Fibroblast of lung (primary cell): Measurements from ENCODE around the gene GRIK2. TPM values are rescaled to one million over a fixed set of nuclear protein-coding genes. Genes with fewer than 3 reads are reported as not detected.

Experiments
- DNase-seq, 2 donors: peaks; one replicate each; pipeline versions ENCODE4 v3.0.0 to v3.0.0-alpha.2; 2010; ENCODE audit warnings: low read depth in 2 of 2
- H2AFZ ChIP-seq: 2 replicates; pipeline ENCODE4 v1.5.1; 2012; ENCODE audit warnings: low read length, control low read depth, inconsistent platforms
- H3K27ac ChIP-seq: 2 replicates; pipeline ENCODE4 v1.5.1; 2011; ENCODE audit warnings: low read length, control low read depth; ENCODE audit not compliant: insufficient read depth
- H3K27me3 ChIP-seq: 2 replicates; pipeline ENCODE4 v1.5.1; 2011; ENCODE audit warnings: mild to moderate bottlenecking, low read length; ENCODE audit not compliant: control insufficient read depth, insufficient read depth
- H3K36me3 ChIP-seq: 2 replicates; pipeline ENCODE4 v1.5.1; 2011; ENCODE audit warnings: low read length; ENCODE audit not compliant: control insufficient read depth, insufficient read depth
- H3K4me1 ChIP-seq: 2 replicates; pipeline ENCODE4 v1.5.1; 2011; ENCODE audit warnings: low read length; ENCODE audit not compliant: control insufficient read depth, insufficient read depth; ENCODE audit errors: extremely low read depth
- H3K4me2 ChIP-seq: 2 replicates; pipeline ENCODE4 v1.5.1; 2011; ENCODE audit warnings: low read length, control low read depth; ENCODE audit not compliant: insufficient read depth; ENCODE audit errors: extremely low read depth
- H3K4me3 ChIP-seq, 4 experiments: fragments of 200-600 bp in 1 of 4; sonication (generic) in 1 of 4; replicated peaks in 1 of 4; 2 replicates each; pipeline ENCODE4 v1.5.1; 2011 to 2016; ENCODE audit warnings: low read length in 4 of 4, low read depth in 3 of 4, mild to moderate bottlenecking in 3 of 4, control low read depth in 2 of 4, inconsistent platforms in 1 of 4, mixed read lengths in 1 of 4; ENCODE audit not compliant: insufficient read depth in 1 of 4; ENCODE audit errors: control extremely low read depth in 1 of 4
- H3K79me2 ChIP-seq: 2 replicates; pipeline ENCODE4 v1.5.1; 2012; ENCODE audit warnings: mild to moderate bottlenecking, low read length, inconsistent platforms; ENCODE audit not compliant: control insufficient read depth, insufficient read depth
- H3K9ac ChIP-seq: 2 replicates; pipeline ENCODE4 v1.5.1; 2011; ENCODE audit warnings: mild to moderate bottlenecking, low read length, control low read depth; ENCODE audit not compliant: insufficient read depth
- H3K9me3 ChIP-seq: 2 replicates; pipeline ENCODE4 v1.5.1; 2012; ENCODE audit warnings: low read depth, low read length; ENCODE audit not compliant: control insufficient read depth, insufficient read depth
- H4K20me1 ChIP-seq: 2 replicates; pipeline ENCODE4 v1.5.1; 2011; ENCODE audit warnings: low read length; ENCODE audit not compliant: control insufficient read depth, insufficient read depth; ENCODE audit errors: extremely low read depth
- CTCF ChIP-seq, 2 donors: IDR thresholded peaks in 1 of 2; conservative IDR thresholded peaks in 1 of 2; 1 replicate in 1 of 2; 2 replicates in 1 of 2; pipeline ENCODE4 v1.5.1; 2011 to 2012; ENCODE audit warnings: low read length in 2 of 2, control low read depth in 1 of 2, inconsistent platforms in 1 of 2, low read depth in 1 of 2, mild to moderate bottlenecking in 1 of 2
- EZH2 ChIP-seq: IDR thresholded peaks from 2 replicates; pipeline ENCODE4 v1.5.1; 2012; ENCODE audit warnings: low read length, control low read depth, mild to moderate bottlenecking; ENCODE audit errors: missing control alignments
- polyA plus RNA-seq, 2 donors: library from polyadenylated mRNA; depleted of rRNA in 1 of 2; stranded (reverse) in 1 of 2; unstranded in 1 of 2; fragments of >200 nt; gene quantifications; 2 replicates each; pipeline ENCODE4 v1.2.1, GENCODE V29; 2011 to 2012; ENCODE audit warnings: missing spikeins in 1 of 2
- total RNA-seq: library from RNA; depleted of rRNA; stranded (reverse); fragments of >200 nt; gene quantifications from 2 replicates; pipeline ENCODE4 v1.2.1, GENCODE V29; 2014

The GRIK2 gene
- total and polyA plus RNA-seq, 2 donors (not counting 1 experiment from before 2014, with no cell fraction given): 0.33 to 0.40 TPM

- Histone ChIP-seq H2AFZ (no peak overlapping the region), H3K9ac (no peak overlapping the region), H3K4me3 (no peak overlapping the region), H3K4me2 (no peak overlapping the region), H3K79me2 (no peaks in the 10 kb centered on the region), H3K4me1 (no peaks in the 10 kb centered on the region), H3K27ac (no peak overlapping the region), H4K20me1 (no peaks in the 10 kb centered on the region), H3K36me3 (no peaks in the 10 kb centered on the region), H3K9me3 (no peaks in the 10 kb centered on the region), H3K27me3 (no peaks in the 10 kb centered on the region)
- TF ChIP-seq EZH2 (no peak), CTCF (conservative IDR thresholded peaks at IDR 0.05 in 1 of 2, IDR thresholded peaks at IDR 0.05 in 1 of 2; ENCODE audit: low read depth in 1 of 2, low read length in 2 of 2) (no peak)
- DNase-seq: no peak
These were observed 383.4 kb downstream of the GRIK2 start for GRCh38 chr6:101776919-101777350.

GRCh38 chr6:101777646-101778045, 384.1 kb downstream of the GRIK2 start:
- H3K4me3 ChIP-seq: no peak overlapping the region
- H3K79me2 ChIP-seq: no peaks in the 10 kb centered on the region
- TF ChIP-seq CTCF (conservative IDR thresholded peaks at IDR 0.05 in 1 of 2, IDR thresholded peaks at IDR 0.05 in 1 of 2; ENCODE audit: low read depth in 1 of 2, low read length in 2 of 2) (no peak), EZH2 (no peak)
- H4K20me1 ChIP-seq: no peaks in the 10 kb centered on the region
- no peak overlapping the region for H3K4me2 ChIP-seq
- no peak for DNase-seq
- no peaks in the 10 kb centered on the region for H3K36me3 ChIP-seq
- no peak overlapping the region for H3K9ac ChIP-seq
- H3K27ac ChIP-seq: no peak overlapping the region
- H3K4me1 ChIP-seq: no peaks in the 10 kb centered on the region
- no peaks in the 10 kb centered on the region for H3K27me3 ChIP-seq
- H3K9me3 ChIP-seq: no peaks in the 10 kb centered on the region
- no peak overlapping the region for H2AFZ ChIP-seq

GRCh38 chr6:101779051-101779844, 385.7 kb downstream of the GRIK2 start:
- no peaks in the 10 kb centered on the region for H4K20me1 ChIP-seq

More at GRCh38 chr6:101779051-101779844, 385.7 kb downstream of the GRIK2 start:
- DNase-seq: peak in 1 of 2 donors; percentile 65
- Histone ChIP-seq H3K4me3 (no peak overlapping the region), H3K27me3 (no peaks in the 10 kb centered on the region), H3K36me3 (no peaks in the 10 kb centered on the region), H3K27ac (no peak overlapping the region), H3K4me2 (no peak overlapping the region), H3K4me1 (no peaks in the 10 kb centered on the region), H3K9me3 (no peaks in the 10 kb centered on the region), H3K79me2 (no peaks in the 10 kb centered on the region), H3K9ac (no peak overlapping the region), H2AFZ (no peak overlapping the region)
- TF ChIP-seq EZH2: no peak
- no peak for TF ChIP-seq CTCF (conservative IDR thresholded peaks at IDR 0.05 in 1 of 2, IDR thresholded peaks at IDR 0.05 in 1 of 2; ENCODE audit: low read depth in 1 of 2, low read length in 2 of 2)
